Midbrain (tissue), 1 donor: ENCODE data around the gene TMIGD1.

Source experiments
- DNase-seq: peaks from one replicate; lab custom pipeline; 2025; lab: John Stamatoyannopoulos, UW

The TMIGD1 gene

GRCh38 chr17:30333503-30334360, at the start of gene TMIGD1:
Gene TMIGD1, minus strand, starts transcription at chr17:30334057. Its CDS starts 1,924 bp downstream, at chr17:30332133.
- DNase-seq = no peak

GRCh38 chr17:30382345-30382744, 48.5 kb upstream of the TMIGD1 start:
- DNase-seq = no peak

- DNase-seq = no peak
These were observed 47.4 kb upstream of the TMIGD1 start for GRCh38 chr17:30381340-30381659.

GRCh38 chr17:30380643-30381339, 46.9 kb upstream of the TMIGD1 start:
- no peak for DNase-seq

GRCh38 chr17:30379903-30380381, 46.1 kb upstream of the TMIGD1 start:
- peak; percentile 27 for DNase-seq

GRCh38 chr17:30379303-30379902, 45.5 kb upstream of the TMIGD1 start:
- DNase-seq = no peak

- peak; percentile 98 for DNase-seq
These were observed 45.0 kb upstream of the TMIGD1 start, which contains the start of gene CPD for GRCh38 chr17:30378825-30379302. Gene CPD, plus strand, starts transcription at chr17:30378927. Its CDS starts 54 bp downstream, at chr17:30378981.

GRCh38 chr17:30378241-30378824, 44.5 kb upstream of the TMIGD1 start:
- DNase-seq = peak; percentile 84

GRCh38 chr17:30377574-30378240, 43.9 kb upstream of the TMIGD1 start:
- DNase-seq = no peak

GRCh38 chr17:30376621-30377452, 43.0 kb upstream of the TMIGD1 start:
- DNase-seq = peak; percentile 27

- no peak for DNase-seq
These were observed 41.8 kb upstream of the TMIGD1 start for GRCh38 chr17:30375661-30376060.

GRCh38 chr17:30372755-30373154, 38.9 kb upstream of the TMIGD1 start:
- no peak for DNase-seq

GRCh38 chr17:30369995-30370394, 36.1 kb upstream of the TMIGD1 start:
- no peak for DNase-seq

GRCh38 chr17:30368912-30369720, 35.3 kb upstream of the TMIGD1 start:
- DNase-seq = no peak

GRCh38 chr17:30366536-30366935, 32.7 kb upstream of the TMIGD1 start:
- DNase-seq = no peak

- no peak for DNase-seq
These were observed 29.9 kb upstream of the TMIGD1 start for GRCh38 chr17:30363715-30364202.

GRCh38 chr17:30361766-30362279, 28.0 kb upstream of the TMIGD1 start:
- no peak for DNase-seq

GRCh38 chr17:30360086-30360808, 26.4 kb upstream of the TMIGD1 start:
- no peak for DNase-seq
